ENCODE results near the gene GAL3ST1. TPM values are rescaled to one million over a fixed set of nuclear protein-coding genes. Genes with fewer than 3 reads are reported as not detected.
"Not testable (repeated sequence)": the region's sequence is repeated elsewhere in the genome, so short reads cannot be mapped to it uniquely, and the experiment has no call there.

The GAL3ST1 gene
- total RNA-seq, 2 donors from 2014 or later: 1.3 TPM; not detected in 1

DNA sequence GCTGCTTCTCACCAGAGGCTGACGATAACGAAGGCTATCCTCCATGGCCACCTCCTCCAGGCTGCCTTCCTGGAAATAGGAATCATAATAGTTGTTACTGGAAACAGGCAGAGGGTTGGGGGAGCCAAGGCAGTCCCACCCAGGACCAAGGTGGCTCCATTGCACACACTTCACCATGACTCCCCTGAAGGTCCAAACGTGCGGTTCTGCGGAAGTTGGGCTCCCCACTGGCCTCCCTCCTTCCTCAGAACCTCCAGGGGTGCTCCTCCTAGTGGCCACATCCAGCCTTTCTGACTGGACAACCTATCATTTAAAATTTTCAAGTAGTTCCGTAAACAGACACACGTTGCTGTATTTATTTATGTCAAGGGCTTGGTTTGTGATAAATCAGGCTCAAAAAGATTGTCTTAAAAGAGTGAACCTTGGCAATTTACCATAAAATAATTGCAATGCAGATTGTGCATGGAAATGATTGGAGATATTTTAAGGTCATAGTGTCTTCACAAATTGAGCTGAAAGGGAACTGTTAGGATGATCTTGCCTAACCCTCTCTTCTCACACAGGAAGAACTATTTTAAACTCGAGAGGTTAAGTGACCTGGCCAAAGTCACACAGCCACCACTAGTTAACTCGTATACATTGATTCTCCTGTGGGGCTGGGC is 31.1 kb upstream of the GAL3ST1 start:
- Mint-ChIP-seq H3K27ac (peak overlapping the region; percentile 23), H3K27me3 (no peaks in the 10 kb centered on the region), H3K36me3 (ENCODE audit: low read depth) (no peaks in the 10 kb centered on the region), H3K9me3 (no peaks in the 10 kb centered on the region), H3K4me3 (no peak overlapping the region), H3K4me1 (peaks cover 21% of the 10 kb centered on the region)
- no peak for ATAC-seq (replicated peaks)

DNA sequence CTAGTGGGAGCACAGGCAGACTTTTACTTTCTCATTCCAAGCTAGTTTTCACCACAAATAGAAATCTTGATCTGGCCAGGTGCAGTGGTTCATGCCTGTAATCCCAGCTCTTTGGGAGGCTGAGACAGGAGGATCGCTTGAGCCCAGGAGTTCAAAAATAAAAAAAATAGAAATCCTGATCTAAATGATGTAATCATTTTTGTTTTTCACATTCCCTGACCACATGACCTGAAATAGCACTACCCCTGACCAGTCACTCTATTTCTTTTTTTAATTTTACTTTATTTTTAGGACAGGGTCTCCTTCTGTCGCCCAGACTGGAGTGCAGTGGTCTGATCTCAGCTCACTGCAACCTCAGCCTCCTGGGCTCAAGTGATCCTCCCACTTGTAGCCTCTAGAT is 30.3 kb upstream of the GAL3ST1 start:
- Mint-ChIP-seq H3K36me3 (ENCODE audit: low read depth) (no peaks in the 10 kb centered on the region), H3K27ac (no peak overlapping the region), H3K27me3 (no peaks in the 10 kb centered on the region), H3K4me3 (no peak overlapping the region), H3K9me3 (no peaks in the 10 kb centered on the region), H3K4me1 (peaks cover 21% of the 10 kb centered on the region)
- no peak for ATAC-seq (replicated peaks)

DNA sequence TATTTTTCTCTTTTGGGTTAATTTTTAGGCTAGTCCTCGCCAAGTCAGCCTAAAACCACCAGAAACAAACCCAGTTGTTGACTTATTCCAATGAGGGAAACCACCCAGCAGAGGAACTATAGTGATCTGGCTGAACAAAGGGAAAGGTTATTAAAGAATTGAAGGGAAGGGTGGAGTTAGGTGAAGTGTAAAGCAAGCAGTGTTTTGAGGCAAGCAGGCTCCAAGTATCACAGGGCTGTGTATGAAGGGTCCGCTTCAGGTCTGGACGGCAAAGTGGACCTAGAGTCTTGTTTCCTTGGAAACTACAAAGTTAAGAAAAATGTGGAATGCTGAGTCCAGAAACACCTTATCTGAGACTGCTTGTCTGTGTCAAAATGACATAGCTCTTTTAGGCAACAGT is 29.3 kb upstream of the GAL3ST1 start:
- ATAC-seq (replicated peaks): no peak
- Mint-ChIP-seq H3K9me3 (no peaks in the 10 kb centered on the region), H3K4me1 (peaks cover 14% of the 10 kb centered on the region), H3K27ac (no peak overlapping the region), H3K27me3 (no peaks in the 10 kb centered on the region), H3K36me3 (ENCODE audit: low read depth) (no peaks in the 10 kb centered on the region), H3K4me3 (no peak overlapping the region)

DNA sequence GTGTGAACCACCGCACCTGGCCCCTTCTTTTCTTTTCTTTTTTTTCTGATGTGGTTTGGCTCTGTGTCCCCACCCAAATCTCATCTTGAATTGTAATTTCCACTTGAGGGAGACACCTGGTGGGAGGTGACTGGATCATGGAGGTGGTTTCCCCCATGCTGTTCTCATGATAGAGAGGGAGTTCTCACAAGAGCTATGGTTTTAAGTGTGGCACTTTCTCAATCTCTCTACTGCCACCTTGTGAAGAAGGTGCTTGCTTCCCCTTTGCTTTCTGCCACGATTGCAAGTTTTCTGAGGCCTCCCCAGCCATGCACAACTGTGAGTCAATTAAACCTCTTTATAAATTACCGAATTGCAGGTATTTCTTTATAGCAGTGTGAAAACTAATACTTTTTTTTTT is 27.6 kb upstream of the GAL3ST1 start:
- ATAC-seq (replicated peaks): peak; percentile 24
- H3K4me1 Mint-ChIP-seq: peaks cover 9% of the 10 kb centered on the region
- no peak overlapping the region for H3K27ac Mint-ChIP-seq

DNA sequence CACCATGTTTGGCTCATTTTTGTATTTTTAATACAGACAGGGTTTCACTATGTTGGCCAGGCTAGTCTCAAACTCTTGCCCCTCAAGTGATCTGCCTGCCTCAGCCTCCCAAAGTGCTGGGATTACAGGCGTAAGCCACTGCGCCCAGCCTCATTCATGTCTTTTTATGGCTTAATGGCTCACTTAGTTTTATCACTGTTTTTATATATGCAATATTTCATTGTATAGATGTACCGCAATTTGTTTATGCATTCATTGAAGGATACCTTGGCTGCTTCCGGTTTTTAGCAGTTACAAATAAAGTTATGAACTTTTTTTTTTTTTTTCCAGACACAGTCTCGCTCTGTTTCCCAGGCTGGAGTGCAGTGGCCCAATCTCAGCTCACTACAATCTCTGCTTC is 27.0 kb upstream of the GAL3ST1 start:
- no peaks in the 10 kb centered on the region for H3K36me3 Mint-ChIP-seq (ENCODE audit: low read depth)
- peaks cover 5% of the 10 kb centered on the region for H3K4me1 Mint-ChIP-seq
- no peak overlapping the region for H3K4me3 Mint-ChIP-seq
- no peak overlapping the region for H3K27ac Mint-ChIP-seq
- no peak for ATAC-seq (replicated peaks)
- H3K27me3 Mint-ChIP-seq: no peaks in the 10 kb centered on the region
- no peaks in the 10 kb centered on the region for H3K9me3 Mint-ChIP-seq

More for the DNA sequence above, 27.6 kb upstream of the GAL3ST1 start:
- H3K27me3 Mint-ChIP-seq: no peaks in the 10 kb centered on the region
- H3K9me3 Mint-ChIP-seq: no peaks in the 10 kb centered on the region
- H3K4me3 Mint-ChIP-seq: no peak overlapping the region
- H3K36me3 Mint-ChIP-seq (ENCODE audit: low read depth): no peaks in the 10 kb centered on the region

DNA sequence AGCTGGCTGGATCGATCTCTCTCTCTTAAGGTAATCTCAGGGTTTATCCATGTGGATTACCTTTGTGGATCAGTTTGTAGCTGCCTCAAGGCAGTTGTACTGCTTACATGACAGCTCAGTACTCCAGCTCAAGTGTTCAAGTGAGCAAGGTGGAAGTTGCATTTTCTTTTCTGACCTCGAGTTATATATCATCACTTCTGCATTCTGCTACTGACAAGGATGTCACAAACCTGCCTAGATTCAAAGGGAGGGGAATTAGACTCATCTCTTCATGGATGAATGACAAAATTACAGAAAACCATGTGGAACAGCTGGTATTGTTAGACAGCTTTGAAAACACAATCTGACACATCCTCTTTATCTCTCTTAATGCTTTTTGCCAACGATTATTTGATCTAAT is 26.5 kb upstream of the GAL3ST1 start:
- Mint-ChIP-seq H3K9me3 (no peaks in the 10 kb centered on the region), H3K4me3 (no peak overlapping the region), H3K27ac (no peak overlapping the region), H3K4me1 (peaks cover 5% of the 10 kb centered on the region), H3K36me3 (ENCODE audit: low read depth) (no peaks in the 10 kb centered on the region), H3K27me3 (no peaks in the 10 kb centered on the region)
- ATAC-seq (replicated peaks): no peak

DNA sequence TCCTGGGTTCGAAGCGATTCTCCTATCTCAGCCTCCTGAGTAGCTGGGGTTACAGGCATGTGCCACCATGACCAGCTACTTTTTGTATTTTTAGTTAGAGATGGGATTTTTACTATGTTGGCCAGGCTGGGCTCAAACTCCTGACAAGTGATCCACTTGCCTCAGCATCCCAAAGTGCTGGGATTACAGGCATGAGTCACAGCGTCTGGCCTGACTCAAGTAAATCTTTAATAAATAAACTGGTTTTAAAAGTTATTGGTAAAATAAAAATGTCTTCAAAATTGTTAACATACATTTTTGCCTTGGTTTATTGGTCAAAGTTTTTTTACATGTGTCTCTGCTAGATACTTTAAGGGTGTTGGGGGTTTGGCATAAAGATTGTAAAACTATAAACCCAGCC is 24.5 kb upstream of the GAL3ST1 start:
- no peak for ATAC-seq (replicated peaks)
- no peaks in the 10 kb centered on the region for H3K4me1 Mint-ChIP-seq
- no peaks in the 10 kb centered on the region for H3K27me3 Mint-ChIP-seq
- no peaks in the 10 kb centered on the region for H3K9me3 Mint-ChIP-seq
- H3K36me3 Mint-ChIP-seq (ENCODE audit: low read depth): no peaks in the 10 kb centered on the region
- H3K27ac Mint-ChIP-seq: no peak overlapping the region
- H3K4me3 Mint-ChIP-seq: no peak overlapping the region

DNA sequence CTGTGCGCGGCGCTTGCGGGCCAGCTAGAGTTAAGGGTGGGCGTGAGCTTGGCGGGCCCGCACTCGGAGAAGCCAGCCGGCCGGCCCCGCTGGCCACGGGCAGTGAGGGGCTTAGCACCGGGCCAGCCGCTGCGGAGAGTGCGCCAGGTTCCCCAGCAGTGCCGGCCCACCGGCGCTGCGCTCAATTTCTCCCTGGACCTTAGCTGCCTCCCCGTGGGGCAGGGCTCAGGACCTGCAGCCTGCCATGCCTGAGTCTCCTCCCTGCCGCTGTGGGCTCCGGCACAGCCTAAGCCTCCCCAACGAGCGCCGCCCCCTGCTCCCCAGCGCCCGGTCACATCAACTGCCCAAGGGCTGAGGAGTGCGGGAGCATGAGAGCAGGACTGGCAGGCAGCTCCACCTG is 22.4 kb upstream of the GAL3ST1 start:
- Mint-ChIP-seq H3K27me3 (no peaks in the 10 kb centered on the region), H3K4me3 (no peak overlapping the region), H3K36me3 (ENCODE audit: low read depth) (no peaks in the 10 kb centered on the region), H3K9me3 (no peaks in the 10 kb centered on the region), H3K27ac (no peak overlapping the region), H3K4me1 (no peaks in the 10 kb centered on the region)
- ATAC-seq (replicated peaks): no peak

DNA sequence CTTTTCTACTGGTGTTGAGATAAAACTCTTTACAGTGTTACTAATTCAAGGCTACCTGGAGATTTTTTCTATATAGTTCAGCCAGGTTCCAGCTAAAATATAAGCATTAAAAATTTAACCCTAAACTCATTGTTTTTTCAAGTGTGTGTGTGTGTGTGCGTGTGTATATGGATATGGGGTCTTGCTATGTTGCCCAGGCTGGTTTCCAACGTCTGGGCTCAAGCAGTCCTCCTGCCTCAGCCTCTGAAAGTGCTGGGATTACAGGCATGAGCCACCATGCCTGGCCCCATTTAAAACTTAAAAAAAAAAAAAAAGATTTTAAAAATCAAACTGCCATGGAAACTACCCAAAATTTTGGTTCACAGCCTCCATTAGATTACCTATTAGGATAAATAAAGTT is 21.7 kb upstream of the GAL3ST1 start:
- H3K27ac Mint-ChIP-seq: no peak overlapping the region
- no peaks in the 10 kb centered on the region for H3K36me3 Mint-ChIP-seq (ENCODE audit: low read depth)
- H3K9me3 Mint-ChIP-seq: no peaks in the 10 kb centered on the region
- no peak overlapping the region for H3K4me3 Mint-ChIP-seq
- H3K27me3 Mint-ChIP-seq: no peaks in the 10 kb centered on the region
- H3K4me1 Mint-ChIP-seq: no peaks in the 10 kb centered on the region
- no peak for ATAC-seq (replicated peaks)

DNA sequence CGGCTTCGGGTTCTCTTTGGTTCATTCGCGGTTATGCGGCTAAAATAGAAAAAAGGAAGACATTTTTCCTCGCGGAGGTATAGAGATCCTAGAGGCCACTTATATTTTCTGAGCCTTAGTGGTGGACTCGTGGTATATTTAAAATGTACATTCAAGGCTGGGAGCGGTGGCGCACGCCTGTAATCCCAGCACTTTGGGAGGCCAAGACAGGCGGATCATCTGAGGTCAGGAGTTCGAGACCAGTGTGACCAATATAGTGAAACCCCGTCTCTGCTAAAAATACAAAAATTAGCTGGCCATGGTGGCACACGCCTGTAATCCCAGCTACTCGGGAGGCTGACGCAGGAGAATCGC is 17.9 kb upstream of the GAL3ST1 start:
- not testable (repeated sequence) for H3K4me1 Mint-ChIP-seq

DNA sequence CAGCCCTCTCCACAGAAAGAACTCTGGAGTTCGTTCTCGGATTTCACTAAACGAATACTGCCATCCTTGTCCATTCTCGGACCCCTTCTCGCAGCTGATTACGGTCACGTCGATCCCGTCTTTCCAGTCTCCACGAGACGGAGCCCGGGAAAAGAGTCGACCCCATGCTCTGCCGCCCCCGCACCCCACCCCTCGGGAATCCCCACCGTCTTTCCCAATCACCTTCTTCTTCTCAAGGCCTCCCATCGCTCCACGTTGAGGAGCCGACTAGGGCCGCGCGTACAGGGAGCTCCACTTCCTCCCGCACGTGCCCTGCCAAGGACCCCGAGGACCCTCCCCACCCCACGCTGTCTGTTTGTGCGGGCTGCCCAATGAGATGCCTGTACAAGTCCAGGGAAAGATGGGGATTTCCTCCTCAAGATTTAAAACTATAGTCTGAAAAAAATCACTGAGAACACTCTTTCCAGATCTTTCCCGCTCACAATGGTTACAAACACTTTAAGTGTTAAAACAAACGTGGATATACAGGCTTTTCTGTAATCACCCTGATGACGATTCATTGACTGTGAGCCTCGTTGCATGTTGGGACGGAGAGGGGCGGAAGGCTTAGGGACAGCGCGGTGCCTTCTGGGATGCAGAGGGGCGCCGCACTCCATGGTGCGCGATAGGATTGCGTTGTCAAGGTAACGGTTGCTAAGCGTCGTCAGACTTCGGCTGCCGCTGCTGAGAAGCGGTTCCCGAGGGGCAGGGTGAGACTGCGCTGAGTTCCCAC is 17.3 kb upstream of the GAL3ST1 start, which contains the start of gene PES1:
PES1 (minus strand) TSS at position 323 of the 772 bp plus-strand sequence; CDS start at position 246, 77 bp downstream.
- peak; percentile 100 for ATAC-seq (replicated peaks)
- no peak within 1 kb of the TSS for H3K27ac Mint-ChIP-seq
- H3K36me3 Mint-ChIP-seq (ENCODE audit: low read depth): peaks cover 36% of the 10 kb centered on the region
- H3K4me1 Mint-ChIP-seq: no peaks in the 10 kb centered on the region
- no peaks in the 10 kb centered on the region for H3K9me3 Mint-ChIP-seq
- H3K27me3 Mint-ChIP-seq: no peaks in the 10 kb centered on the region
- H3K4me3 Mint-ChIP-seq: no peak within 1 kb of the TSS

More for the DNA sequence above, 17.9 kb upstream of the GAL3ST1 start:
- H3K9me3 Mint-ChIP-seq; H3K27me3 Mint-ChIP-seq; H3K4me3 Mint-ChIP-seq; H3K27ac Mint-ChIP-seq; ATAC-seq (replicated peaks): not testable (repeated sequence)
- H3K36me3 Mint-ChIP-seq (ENCODE audit: low read depth): peaks cover 30% of the 10 kb centered on the region

DNA sequence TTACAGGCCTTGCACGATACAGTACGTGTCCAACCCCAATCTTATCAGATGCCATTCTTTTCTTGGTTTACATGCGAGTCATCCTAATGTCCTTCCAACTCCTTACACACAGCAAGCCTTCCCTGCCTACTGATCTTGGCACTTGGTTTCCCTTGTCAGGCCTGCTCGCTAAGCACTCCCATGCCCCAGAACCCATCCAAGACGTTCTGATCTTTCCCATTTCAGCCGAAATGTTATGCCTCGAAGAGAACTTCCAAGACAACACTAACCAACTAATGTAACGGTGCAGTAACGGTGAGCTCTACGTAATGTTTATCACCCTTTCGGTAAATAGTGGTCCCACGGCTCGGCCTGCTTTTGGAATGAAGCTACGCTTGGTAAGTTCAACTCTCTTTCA is 16.7 kb upstream of the GAL3ST1 start:
- Mint-ChIP-seq H3K4me1 (no peaks in the 10 kb centered on the region), H3K27ac (no peak overlapping the region), H3K9me3 (no peaks in the 10 kb centered on the region), H3K36me3 (ENCODE audit: low read depth) (peaks cover 42% of the 10 kb centered on the region), H3K27me3 (no peaks in the 10 kb centered on the region), H3K4me3 (no peak overlapping the region)
- no peak for ATAC-seq (replicated peaks)

DNA sequence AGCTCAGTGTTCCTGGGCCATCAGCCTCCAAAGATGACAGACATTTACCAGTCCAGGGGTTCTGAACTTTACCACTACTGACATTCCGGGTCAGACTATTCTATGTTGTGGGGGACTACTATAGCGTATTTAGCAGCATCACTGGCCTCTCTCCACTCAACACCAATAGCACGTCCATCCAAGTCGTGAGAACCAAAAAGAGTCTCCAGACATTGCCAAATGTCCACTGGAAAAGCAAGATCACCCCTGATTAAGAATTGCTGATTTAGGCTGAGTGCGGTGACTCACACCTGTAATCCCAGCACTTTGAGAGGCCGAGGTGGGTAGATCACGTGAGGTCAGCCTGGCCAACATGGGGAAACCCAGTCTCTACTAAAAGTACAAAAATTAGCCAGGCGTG is 11.9 kb upstream of the GAL3ST1 start:
- no peak overlapping the region for H3K4me3 Mint-ChIP-seq
- no peak overlapping the region for H3K27ac Mint-ChIP-seq
- no peaks in the 10 kb centered on the region for H3K27me3 Mint-ChIP-seq
- H3K4me1 Mint-ChIP-seq: no peaks in the 10 kb centered on the region
- H3K36me3 Mint-ChIP-seq (ENCODE audit: low read depth): peaks cover 89% of the 10 kb centered on the region
- ATAC-seq (replicated peaks): no peak
- H3K9me3 Mint-ChIP-seq: no peaks in the 10 kb centered on the region

DNA sequence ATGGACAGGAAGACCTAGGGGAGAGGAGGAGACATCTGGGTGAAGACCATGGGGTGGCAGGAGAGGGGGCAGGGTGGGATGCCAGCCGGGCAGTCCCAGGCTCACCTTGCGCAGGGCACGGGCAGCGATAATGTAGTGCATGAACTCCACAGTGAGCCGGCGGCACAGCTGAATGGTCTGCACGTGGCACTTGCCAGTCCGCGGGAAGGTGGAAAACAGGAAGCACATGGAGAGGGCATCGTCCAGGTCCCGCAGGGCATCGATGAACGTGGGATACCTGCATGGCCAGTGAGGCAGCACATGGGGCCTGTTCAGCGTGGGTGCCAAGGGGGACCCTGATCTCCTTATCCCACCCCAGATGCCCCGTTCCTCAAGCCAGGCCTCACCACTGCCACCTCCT is 10.0 kb upstream of the GAL3ST1 start:
- H3K9me3 Mint-ChIP-seq: no peaks in the 10 kb centered on the region
- H3K36me3 Mint-ChIP-seq (ENCODE audit: low read depth): peaks cover 100% of the 10 kb centered on the region
- no peaks in the 10 kb centered on the region for H3K4me1 Mint-ChIP-seq
- no peak for ATAC-seq (replicated peaks)
- H3K4me3 Mint-ChIP-seq: no peak overlapping the region
- no peak overlapping the region for H3K27ac Mint-ChIP-seq
- H3K27me3 Mint-ChIP-seq: no peaks in the 10 kb centered on the region

DNA sequence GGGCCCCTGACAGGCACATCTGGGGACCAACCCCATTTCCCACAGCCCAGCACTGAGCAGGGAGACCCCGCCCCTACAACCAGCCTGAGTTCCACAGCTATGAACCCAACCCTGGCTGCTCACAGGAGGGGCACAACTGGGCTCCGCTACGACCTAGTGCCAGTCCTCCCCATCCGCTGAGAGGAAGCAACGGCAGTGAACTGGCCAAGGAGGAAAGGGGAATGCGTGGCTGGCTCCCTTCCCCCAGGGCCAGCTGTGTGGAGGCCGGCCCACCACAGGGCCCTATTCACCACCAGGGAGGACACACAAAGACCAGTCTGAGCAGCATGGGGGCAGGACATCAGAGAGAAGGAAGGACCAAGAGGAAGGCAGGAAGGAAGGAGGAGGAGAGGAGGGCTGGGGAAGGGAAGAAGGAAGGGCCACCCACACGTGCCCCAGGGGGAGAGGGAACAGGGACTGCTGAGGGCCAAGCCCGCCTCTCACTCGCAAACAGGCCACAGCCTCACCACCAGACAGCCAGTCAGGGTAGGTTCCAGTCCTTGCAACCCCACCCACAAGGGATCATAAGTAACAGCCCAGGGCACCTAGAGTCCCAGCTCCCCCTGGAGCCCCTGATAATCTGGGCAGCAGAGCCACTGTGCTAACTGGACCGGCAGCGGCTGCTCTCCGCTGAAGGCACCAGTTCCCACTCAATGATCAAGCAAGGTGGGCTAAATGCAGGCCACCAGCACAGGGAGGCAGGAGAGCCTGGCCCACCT is 8.5 kb upstream of the GAL3ST1 start:
- H3K27ac Mint-ChIP-seq: no peak overlapping the region
- H3K27me3 Mint-ChIP-seq: no peaks in the 10 kb centered on the region
- no peak overlapping the region for H3K4me3 Mint-ChIP-seq
- peaks cover 100% of the 10 kb centered on the region for H3K36me3 Mint-ChIP-seq (ENCODE audit: low read depth)
- no peaks in the 10 kb centered on the region for H3K4me1 Mint-ChIP-seq
- no peak for ATAC-seq (replicated peaks)
- no peaks in the 10 kb centered on the region for H3K9me3 Mint-ChIP-seq

Measured in activated T-helper 17 cell treated with anti-CD3 and anti-CD28 coated beads, Interleukin-2, amount 50 U/mL, for 72 hours (primary cell).